Measurements from ENCODE around the gene SLC30A7. TPM values are rescaled to one million over a fixed set of nuclear protein-coding genes. Genes with fewer than 3 reads are reported as not detected.

Gene SLC30A7
- total RNA-seq, 1 donor from 2014 or later = 14.2 TPM

Other genes with a start within 250 kb of the SLC30A7 start
- gene VCAM1, start 176.3 kb upstream of the SLC30A7 start, total RNA-seq = 5.6 TPM
- gene EXTL2, start 1.2 kb upstream of the SLC30A7 start, total RNA-seq = 10.1 TPM
- gene DPH5, start 129.7 kb downstream of the SLC30A7 start, total RNA-seq = 22.1 TPM